PFSK-1 (cell line): ENCODE measurements around the gene SPECC1.

ENCODE experiments used
- FOXP2 ChIP-seq: optimal IDR thresholded peaks from 2 replicates; pipeline ENCODE3; 2011; ENCODE audit warnings: borderline replicate concordance, control low read depth, inconsistent platforms; ENCODE audit not compliant: insufficient read depth; ENCODE audit errors: extremely low read length, extremely low read depth
- POLR2AphosphoS5 ChIP-seq: IDR thresholded peaks from 2 replicates; pipeline ENCODE4 v1.6.1; 2012; ENCODE audit warnings: low read depth, mild to moderate bottlenecking, control low read depth, low read length, moderate library complexity
- REST ChIP-seq, 2 experiments: IDR thresholded peaks; 2 replicates each; pipeline versions ENCODE4 v1.6.1 to v1.8.0; 2011 to 2012; ENCODE audit warnings: low read depth in 2 of 2, low read length in 2 of 2, control low read depth in 1 of 2, inconsistent platforms in 1 of 2, mild to moderate bottlenecking in 1 of 2, moderate library complexity in 1 of 2; ENCODE audit not compliant: insufficient read depth in 1 of 2
- SIN3A ChIP-seq: IDR thresholded peaks from 2 replicates; pipeline ENCODE4 v1.6.1; 2012; ENCODE audit warnings: mild to moderate bottlenecking, low read length, moderate library complexity, borderline replicate concordance; ENCODE audit not compliant: insufficient read depth
- TAF1 ChIP-seq: IDR thresholded peaks from 2 replicates; pipeline ENCODE4 v1.6.1; 2012; ENCODE audit warnings: low read length, control low read depth, borderline replicate concordance; ENCODE audit not compliant: insufficient read depth

GRCh38 chr17:20270369-20270768 is 261.2 kb downstream of the SPECC1 start:
- TF ChIP-seq TAF1 (no peak), SIN3A (no peak), REST (IDR thresholded peaks at IDR 0.05; ENCODE audit: insufficient read depth in 1 of 2, low read depth in 2 of 2, low read length in 2 of 2) (no peak), POLR2AphosphoS5 (no peak), FOXP2 (no peak)
